HG02973 (cell line): ENCODE results near the gene GFER.
"Not testable (repeated sequence)": the region's sequence is repeated elsewhere in the genome, so short reads cannot be mapped to it uniquely, and the experiment has no call there.

Experiments
- ATAC-seq: cut with Tn5 transposase; IDR thresholded peaks from one replicate; pipeline ENCODE4 v1.9.1; 2021; ENCODE audit warnings: moderate library complexity; ENCODE audit not compliant: unreplicated experiment

Gene GFER

DNA sequence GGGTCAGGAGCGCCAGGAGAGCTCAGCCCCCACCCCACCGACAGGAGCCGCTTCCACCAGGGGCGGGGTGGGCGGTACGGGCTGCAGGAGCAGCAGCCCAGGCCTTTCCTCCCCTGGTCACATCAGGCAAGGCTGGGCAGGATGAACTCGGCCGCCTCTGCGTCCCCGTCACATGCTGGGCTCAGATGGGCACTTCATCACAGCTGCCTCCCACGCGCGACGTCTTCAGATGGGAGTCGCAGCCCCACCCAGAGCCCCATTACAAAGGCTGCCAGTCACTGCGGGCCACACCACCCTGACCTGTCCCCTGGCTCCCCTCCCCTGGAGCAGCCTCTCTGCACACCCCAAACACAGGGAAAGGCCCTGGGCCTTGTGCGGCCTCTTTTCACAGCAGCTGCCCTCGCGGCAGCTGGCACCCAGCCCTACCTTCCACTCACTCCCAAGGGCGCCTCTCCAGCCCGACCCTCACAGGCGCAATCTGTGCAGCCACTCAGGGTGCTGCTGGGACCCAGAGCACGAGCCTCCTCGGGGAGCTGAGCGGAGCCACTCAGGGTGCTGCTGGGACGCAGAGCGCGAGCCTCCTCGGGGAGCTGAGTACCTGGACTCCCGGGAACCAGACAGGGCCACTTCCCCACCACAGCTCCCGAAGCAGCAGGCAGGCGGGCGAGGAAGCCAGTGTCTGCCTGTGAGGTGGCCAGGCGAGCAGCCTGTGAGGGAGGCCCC is 21.0 kb downstream of the GFER start:
- no peak for ATAC-seq

DNA sequence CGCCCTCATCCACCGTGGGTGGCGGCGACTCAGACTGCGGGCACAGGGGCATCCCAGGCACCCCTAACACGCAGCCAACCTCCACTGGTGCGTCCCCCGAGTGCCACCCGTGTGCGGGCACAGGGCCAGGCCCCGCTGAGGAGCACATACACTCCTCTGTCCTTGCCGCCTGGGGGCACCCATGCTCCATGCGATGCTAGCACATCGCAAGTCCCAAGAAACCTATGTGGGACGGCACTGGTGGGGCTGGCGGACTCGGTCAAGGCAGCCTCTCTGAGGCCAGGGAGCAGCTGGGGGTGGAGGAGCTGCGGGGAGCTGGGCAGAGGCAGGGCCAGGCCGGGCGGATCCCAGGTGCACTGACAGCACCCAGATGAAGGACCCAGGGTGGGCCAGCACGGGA is 21.7 kb downstream of the GFER start:
- no peak for ATAC-seq

DNA sequence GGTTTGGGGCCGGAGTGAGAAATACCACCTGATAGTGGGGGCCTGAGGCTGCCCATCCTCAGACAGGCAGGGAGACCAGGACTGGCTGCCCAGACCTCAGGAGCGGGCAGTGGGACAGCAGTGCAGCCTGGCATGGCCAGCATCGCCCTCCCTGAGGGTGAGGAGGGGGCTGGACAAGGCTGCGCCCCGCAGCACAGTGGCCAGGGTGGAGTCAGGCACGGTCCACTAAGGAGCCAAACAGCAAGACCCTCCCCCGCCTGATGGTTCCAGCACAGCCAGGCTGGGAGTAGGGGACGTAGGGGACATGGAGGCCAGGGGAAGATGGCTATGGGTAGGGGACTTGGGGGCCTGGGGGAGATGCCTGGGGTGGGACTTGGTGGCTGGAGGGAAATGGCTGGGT is 22.3 kb downstream of the GFER start:
- no peak for ATAC-seq

DNA sequence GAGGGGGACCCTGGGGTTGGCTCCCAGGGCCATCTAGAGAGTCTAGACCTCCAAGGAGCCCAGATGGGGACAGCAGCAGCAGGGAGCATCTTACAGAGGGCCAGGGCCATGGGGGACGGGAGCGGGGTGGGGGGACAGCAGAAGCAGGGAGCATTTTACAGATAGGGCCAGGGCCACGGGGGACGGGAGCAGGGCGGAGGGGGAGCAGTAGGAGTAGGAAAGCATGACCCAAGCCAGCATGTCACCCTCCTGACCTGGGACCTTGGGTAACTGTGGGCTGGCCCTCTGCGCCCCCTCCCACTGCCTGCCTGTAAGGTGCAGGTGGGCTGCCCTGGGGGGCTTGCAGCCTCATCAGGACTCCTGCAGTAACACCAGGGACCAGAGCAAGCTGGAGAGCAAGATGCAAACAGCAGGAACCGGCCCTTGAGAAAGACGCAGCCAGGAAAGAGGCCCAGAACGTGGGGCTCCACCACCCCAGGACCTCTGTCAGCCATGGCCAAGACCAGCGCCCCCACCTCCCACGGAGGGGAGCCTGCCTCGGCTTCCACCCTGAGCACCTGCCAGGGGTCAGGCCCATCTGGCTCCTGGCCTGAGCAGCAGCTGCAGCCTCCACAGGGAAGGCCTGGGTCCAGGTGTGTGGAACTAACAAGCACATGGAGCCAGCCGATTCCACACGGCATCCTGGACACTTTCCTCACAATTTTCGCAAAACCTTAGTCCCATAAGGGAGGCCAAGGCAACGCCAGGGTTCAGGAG is 23.3 kb downstream of the GFER start:
- no peak for ATAC-seq

DNA sequence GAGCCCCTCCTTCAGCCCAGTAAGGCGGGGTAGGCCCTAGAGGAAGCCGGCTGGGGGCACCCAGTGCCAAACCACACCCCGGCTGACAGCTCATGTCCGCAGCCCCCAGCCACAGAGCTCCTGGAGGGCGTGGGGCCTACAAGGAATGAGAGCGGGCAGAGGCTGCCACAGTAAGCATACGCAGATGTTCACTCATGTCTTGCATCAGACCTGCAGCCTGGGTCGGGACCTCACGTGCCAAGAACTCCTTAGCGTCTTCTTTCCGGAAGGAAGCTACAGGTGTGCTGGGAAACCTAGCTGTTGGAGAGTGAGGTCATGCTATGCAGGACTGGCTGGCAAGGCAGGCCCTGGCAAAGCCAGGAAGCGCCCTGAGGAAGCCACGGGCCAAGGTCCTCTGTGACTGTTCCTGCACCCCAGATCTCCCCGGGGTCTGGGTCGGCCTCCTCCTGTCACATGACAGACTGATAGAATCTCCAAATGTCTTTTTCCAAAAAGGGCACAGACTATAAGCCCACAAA is 24.1 kb downstream of the GFER start:
- ATAC-seq, result no peak

DNA sequence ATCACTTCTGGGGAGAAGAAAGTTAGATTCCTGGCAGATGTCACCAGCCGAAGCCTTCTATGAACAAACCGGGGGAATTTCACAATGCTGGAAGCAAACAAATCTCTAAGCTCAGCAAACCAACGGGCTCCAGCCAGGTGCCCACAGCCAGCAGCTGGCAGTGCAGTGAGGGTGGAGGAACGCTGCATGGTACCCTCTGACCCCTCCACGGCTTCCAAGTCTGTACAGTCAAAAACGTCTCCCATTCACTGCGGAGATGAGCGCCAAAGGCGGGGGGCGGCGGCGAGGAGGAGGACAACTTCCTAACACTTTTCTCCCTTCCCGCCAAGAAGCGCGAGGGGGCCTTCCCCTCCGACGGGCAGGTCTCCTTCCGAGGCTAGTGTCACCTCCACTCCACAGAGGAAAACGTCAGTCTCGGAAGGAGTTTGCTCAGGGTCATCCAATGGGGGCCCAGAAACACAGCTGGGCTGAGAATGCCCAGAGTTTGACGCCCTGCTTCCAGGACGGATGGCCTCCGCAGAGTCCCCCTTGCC is 24.7 kb downstream of the GFER start:
- ATAC-seq, result no peak

DNA sequence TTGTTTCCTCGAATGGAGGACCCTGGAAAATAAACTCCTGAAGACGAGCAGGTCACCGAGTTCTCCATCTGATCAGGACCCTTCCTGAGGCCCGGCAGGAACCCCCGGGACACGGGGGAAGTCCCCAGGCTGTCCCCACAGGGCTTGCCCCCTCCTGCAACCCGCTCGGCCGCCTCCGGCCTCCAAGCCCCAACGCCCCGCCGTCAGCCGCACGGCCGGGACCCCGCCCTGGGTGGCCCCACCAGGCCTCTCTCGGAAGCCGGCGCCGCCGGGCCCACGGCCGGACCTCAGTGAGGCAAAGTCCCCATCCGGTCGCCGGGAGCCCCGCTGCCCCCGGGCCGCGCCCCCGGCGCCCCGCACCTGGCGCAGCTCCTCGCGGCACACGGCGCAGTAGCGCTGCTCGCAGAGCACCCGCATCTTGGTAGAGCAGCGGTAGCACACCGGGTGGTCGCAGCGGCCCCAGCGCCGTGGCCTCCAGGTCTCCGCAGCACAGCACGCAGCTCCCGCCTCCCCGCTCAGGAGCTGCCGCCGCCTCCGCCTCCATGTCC is 25.2 kb downstream of the GFER start:
- peak; percentile 17 for ATAC-seq

DNA sequence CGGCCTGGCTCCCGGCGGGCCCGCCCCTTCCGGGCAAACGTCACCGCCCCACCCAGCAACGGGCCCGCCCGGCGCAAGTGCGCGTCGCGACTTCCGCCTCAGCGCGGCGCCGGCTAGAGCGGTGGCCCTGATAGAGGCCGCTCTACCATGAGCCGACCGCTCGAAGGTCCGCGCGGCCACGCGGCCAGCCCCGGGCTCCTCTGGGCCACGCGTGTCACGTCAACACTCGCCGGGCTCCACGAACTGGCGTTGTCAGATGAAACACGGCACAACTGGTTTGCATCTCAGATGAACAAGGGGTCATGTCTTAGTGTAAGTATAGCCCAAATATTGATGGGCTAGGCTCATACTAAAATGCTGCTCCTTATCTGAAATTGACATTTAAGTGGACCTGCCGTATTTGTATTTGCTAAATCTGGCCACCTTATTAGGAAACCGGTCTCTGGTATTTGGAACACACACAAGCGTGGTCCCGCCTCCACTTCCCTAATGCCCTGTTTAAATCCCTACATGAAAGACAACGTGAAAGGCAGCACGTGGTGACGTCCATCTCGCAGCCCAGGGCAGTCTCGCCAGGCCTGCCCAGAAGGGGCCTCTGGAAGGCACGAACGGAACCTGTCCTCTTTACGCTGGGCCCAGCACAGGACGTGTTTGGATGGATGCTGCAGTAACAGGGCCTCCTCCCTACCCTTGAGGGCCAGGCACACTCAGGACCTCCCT is 26.0 kb downstream of the GFER start, which contains the start of gene ZNF598:
Gene ZNF598, minus strand, starts transcription at position 31 of the 720 bp plus-strand sequence.
- ATAC-seq, result peak; percentile 68

DNA sequence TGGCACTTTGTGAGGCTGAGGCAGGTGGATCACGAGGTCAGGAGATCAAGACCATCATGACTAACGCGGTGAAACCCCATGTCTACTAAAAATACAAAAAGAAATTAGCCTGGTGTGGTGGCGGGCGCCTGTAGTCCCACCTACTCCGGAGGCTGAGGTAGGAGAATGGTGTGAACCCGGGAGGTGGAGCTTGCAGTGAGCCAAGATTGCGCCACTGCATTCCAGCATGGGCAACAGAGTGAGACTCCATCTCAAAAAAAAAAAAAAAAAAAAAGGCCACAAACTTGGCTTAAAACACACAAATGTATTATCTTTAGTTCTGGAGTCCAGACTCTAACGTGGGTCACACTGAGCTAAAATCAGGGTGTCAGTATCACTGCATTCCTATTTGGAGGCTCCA is 27.7 kb downstream of the GFER start:
- not testable (repeated sequence) for ATAC-seq

DNA sequence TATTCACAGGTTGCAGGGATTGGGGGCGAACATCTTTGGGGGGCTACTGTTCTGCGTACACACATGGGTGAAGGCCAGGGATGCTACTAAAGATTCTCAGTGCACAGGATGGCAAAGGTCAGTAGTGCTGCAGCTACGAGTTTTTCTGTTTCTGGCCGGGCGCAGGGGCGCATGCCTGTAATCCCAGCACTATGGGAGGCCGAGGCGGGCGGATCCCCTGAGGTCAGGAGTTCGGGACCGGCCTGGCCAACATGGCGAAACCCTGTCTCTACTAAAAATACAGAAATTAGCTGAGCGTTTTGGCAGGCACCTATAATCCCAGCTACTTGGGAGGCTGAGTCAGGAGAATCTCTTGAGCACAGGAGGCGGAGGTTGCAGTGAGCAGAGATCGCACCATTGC is 29.5 kb downstream of the GFER start:
- ATAC-seq, result no peak

DNA sequence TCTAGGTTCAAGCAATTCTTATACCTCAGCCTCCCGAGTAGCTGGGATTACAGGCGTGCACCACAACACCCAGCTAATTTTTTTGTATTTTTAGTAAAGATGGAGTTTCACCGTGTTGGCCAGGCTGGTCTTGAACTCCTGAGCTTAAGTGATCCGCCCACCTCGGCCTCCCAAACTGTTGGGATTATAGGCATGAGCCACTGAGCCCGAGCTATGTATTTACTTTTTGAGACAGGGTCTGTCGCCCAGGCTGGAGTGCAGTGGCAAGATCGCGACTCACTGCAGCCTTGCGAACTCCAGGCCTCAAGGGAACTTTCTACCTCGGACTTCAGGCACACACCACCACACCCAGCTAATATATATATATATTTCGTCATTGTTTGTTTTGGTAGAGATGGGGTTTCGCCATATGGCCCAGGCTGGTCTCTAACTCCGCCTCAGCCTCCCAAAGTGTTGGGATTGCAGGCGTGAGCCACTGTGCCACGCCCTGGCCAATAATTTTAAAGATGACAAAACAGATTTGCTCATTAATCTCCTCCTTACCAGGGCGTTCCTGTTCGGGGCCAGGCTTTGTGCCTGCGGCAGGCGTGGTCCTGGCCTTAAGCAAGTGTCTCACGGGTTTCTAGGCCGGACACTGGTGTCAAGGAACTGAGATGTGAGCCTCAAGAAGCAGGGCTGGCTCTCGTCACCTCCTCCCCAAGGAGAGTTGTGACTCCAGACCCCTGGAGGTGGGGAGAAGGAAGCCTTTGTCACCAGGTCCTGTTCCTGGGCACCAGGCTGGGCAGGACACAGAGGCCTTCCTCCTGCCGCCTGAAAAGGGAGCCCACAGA is 31.3 kb downstream of the GFER start:
- ATAC-seq, result no peak

DNA sequence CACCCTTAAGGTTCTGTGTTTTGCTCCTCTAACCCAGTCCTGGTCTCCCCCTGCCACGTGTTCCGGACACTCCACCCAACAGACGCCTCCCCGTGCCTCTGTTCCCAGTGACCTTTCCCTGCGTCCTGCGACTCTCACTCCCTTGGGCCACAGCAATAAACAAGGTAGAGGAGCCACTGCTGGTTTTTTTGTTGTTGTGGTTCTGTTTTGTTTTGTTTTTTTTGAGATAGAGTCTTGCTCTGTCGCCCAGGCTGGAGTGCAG is 31.9 kb downstream of the GFER start:
- ATAC-seq, result no peak

DNA sequence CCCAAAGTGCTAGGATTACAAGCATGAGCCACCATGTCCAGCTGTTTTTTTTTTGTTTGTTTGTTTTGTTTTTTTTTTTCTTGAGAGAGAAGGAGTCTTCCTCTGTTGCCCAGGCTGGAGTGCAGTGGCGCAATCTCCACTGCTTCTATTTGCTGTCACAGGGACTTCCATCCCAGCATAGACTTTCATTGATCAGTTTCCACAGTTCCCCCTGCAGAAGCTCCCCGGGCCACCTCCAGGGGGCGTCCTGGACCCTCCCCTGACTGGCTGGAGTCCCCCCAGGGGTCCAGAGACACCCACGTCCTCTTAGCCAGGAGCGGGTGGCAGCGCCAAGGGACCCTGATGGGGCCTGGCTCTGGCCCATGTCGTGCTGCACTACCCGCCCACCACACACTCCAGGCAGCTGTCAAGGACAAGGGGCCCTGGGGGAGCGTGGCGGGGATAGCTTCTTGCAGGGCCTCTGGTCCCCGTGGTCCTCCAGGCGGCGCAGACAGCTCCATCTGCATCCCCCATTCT is 32.5 kb downstream of the GFER start:
- ATAC-seq, result no peak

DNA sequence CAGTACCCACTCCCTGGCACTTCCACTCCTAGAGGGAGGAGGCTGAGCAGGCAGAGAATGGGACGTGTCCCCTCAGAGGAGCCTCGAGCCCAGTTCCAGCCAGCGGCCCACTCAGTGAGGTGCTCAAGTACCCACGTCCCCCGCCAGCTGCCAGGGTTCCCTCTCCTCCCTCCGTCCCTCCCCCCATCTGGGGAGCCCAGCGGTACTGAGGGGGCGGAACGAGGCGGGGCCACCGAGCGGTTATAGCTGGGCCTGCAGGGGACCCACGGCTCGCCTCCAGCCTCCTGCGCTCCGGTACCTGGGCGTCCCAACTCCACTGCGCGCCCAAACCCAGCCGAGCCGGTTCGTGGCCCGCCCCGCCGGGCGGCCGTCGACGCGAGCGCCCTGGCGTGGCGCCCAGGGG is 35.5 kb downstream of the GFER start, which contains the start of gene NPW:
Gene NPW, plus strand, starts transcription at position 268 of the 403 bp plus-strand sequence.
- ATAC-seq, result no peak

DNA sequence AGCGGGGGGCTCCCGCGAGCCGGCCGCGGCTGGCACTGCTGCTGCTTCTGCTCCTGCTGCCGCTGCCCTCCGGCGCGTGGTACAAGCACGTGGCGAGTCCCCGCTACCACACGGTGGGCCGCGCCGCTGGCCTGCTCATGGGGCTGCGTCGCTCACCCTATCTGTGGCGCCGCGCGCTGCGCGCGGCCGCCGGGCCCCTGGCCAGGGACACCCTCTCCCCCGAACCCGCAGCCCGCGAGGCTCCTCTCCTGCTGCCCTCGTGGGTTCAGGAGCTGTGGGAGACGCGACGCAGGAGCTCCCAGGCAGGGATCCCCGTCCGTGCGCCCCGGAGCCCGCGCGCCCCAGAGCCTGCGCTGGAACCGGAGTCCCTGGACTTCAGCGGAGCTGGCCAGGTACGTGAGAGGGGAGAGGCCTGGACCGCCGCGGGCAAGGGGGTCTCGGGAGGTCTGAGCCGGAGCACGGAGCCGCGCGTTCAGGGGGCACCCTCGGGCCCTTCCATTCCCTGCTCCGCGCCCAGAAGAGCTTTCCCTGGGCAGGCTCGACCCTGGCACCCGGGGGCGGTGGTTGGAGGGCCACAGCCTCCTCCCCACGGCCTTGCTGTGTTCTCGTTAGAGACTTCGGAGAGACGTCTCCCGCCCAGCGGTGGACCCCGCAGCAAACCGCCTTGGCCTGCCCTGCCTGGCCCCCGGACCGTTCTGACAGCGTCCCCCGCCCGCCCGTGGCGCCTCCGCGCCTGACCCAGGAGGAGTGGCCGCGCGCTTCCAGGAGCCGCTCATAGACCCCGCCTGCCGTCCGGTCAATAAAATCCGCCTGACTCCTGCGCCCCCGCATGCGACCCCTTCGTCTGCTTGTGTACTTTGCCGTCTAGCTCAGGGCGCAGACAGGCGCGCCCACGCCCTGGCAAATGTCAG is 36.2 kb downstream of the GFER start:
- no peak for ATAC-seq

DNA sequence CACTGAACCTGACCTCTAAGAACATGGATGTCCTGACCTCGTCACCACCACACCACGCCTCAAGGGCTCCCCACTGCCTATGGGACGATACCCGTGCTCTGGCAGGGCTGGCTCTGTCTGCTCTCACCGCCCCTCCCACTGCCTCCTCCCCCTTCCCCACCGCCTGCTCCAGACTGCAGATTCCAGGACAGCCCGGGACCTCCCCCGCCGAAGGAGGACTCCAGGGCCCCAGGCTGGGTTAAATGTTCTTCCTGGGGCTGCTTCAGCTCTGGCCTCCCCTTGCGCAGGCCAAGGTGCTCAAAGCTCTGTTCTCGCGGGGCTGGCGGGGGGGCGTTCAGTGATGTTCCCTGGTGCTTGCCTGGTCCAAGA is 38.7 kb downstream of the GFER start:
- ATAC-seq, result no peak

DNA sequence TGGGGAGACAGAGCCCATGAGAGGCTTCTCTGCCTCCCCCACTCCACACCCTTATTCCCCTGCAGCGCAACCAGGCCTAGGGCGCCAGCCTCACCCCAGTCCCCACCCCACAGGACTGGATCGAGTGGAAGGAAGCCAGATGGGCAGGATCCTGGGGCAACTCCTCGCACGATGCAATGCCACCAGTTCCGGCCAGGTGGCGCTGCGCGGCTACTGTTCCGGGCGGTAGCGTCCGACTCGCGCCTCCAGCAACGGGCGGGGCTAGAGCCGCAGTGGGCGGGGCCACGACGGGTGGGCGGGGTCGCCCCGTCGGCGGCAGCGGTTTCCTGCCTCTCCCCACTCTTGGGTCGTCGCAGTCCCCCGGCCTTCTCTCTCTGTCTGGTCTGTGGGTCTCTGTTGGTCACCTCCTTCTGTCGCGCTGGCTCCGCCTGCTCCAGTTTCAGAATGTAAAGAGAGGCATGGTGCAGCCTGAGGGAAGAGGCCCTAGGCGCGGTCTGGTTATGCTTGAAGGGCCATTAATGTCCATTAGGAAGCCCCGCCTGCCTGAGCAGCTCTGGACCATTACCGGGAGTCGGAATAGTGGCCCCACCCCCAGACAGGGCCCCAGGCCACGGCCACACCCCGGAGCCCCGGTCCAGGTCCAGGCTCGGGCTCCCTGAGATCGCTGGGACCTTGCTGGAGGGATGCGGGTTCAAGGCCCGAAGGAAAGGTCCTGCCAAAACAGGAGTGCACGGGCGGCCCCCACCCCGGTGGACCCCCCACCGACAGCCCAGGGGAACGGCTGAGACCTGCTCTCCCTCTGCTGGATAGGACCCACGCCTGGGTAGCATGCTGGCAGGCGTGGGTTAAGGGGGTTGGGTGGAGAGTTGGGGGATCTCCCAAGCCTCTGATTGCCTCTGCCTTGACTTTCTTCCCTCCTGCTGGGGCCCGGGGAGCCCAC is 39.4 kb downstream of the GFER start:
- ATAC-seq, result peak; percentile 59

DNA sequence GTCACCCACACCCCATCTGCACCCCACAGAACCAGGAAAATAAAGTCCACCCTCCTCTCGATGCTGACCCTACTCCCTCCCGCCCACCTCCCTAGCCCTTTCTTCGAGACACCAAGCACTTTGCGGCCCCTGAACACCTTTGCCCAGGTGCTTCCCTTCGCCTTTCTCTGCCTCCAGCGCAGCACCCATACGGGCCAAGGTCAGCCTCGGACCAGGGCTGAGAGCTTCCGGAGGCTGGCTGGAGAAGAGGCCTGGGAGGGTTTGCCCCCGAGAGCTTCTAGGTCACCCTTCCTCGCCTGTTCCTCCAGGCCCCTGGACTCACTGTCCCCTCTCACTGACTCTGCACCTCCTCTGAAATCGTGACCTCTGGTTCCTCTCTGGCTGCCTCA is 40.0 kb downstream of the GFER start:
- no peak for ATAC-seq
